ENCODE data around the gene EPB41L4B.

EPB41L4B gene

DNA sequence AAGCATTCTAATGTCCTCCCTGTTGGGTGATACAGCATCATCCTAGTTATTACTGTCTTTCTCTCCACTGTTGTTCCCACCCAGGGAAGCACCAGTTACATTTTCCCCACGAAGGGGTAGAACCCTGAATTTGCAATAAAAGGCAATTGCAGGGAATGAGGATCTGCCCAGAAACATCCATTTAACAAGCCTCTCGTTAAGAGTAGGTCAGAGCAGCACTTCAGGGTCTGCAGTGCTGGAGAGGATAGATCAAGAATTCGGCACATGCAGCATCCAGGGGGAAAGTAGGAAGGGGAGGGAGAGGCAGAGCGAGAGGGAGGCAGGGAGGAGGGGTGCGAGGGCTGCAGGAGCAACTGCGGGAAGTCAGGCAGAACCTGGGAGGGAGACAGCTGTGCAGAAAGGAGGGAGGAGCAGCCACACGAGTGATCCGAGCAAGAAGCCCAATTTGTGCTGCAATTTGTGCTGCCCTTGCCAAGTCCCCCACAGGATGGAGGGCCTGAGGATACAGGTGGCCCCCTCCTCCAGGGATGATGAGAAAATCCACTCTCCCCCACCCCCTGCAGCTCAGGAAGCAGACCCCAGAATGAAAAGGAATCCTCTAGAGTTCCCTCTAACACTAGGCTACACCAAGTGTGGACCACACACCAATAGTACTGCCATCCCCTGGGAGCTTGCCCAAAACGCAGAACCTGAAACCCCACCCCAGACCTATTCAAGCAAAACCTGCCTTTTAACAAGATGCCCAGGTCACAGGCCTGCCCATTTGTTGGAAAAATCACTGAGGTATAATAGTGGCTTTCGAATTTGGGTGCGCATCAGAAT is 62.2 kb downstream of the EPB41L4B start:
- TF ChIP-seq, protein P1, sequence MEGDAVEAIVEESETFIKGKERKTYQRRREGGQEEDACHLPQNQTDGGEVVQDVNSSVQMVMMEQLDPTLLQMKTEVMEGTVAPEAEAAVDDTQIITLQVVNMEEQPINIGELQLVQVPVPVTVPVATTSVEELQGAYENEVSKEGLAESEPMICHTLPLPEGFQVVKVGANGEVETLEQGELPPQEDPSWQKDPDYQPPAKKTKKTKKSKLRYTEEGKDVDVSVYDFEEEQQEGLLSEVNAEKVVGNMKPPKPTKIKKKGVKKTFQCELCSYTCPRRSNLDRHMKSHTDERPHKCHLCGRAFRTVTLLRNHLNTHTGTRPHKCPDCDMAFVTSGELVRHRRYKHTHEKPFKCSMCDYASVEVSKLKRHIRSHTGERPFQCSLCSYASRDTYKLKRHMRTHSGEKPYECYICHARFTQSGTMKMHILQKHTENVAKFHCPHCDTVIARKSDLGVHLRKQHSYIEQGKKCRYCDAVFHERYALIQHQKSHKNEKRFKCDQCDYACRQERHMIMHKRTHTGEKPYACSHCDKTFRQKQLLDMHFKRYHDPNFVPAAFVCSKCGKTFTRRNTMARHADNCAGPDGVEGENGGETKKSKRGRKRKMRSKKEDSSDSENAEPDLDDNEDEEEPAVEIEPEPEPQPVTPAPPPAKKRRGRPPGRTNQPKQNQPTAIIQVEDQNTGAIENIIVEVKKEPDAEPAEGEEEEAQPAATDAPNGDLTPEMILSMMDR (conservative IDR thresholded peaks at IDR 0.05; ENCODE audit: low read depth, low read length) = no peak
- DNase-seq (ENCODE audit: low read depth) = no peak

DNA sequence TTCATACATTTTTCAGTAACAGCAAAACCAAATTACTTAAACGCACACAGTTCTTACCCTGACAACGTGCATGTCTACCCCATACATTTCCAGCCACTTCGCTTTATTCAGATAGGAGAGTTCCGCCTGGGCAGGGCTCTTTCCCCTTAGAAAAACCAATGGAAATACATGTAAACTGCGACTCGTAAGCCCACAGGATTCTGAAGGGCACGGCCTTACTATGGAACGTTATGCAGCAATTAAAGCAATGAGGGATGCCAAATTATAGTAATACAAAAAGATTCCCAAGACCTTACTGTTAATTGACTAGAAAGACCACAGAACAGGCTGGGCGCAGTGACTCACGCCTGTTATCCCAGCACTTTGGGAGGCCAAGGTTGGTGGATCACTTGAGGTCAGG is 64.5 kb downstream of the EPB41L4B start:
- no peak for DNase-seq (ENCODE audit: low read depth)
- TF ChIP-seq, protein P1 (conservative IDR thresholded peaks at IDR 0.05; ENCODE audit: low read depth, low read length) = no peak
- no peak overlapping the region for H3K4me3 ChIP-seq (ENCODE audit: low read length)

More for the DNA sequence above, 62.2 kb downstream of the EPB41L4B start:
- no peak overlapping the region for H3K4me3 ChIP-seq (ENCODE audit: low read length)

DNA sequence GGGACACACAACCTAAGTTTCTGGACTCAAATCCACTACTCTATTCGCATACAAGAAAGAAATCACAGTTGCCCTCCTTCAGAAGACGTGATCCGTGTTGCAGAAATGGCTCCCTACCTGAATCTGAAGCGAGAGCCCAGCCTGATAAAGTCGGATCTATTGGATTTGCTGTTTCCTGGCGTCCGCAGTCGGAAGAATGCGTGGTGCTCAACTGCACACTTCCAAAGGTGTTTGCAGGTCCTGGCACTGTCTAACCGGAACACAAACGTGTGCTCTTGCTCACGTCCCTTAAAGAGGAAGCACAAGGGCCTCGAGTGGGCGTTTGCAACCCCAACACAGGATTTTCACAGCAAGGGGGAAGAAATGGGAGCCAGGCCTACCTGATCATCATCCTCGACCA is 65.5 kb downstream of the EPB41L4B start:
- no peak for DNase-seq (ENCODE audit: low read depth)
- no peak overlapping the region for H3K4me3 ChIP-seq (ENCODE audit: low read length)
- TF ChIP-seq, protein P1 (conservative IDR thresholded peaks at IDR 0.05; ENCODE audit: low read depth, low read length) = no peak

DNA sequence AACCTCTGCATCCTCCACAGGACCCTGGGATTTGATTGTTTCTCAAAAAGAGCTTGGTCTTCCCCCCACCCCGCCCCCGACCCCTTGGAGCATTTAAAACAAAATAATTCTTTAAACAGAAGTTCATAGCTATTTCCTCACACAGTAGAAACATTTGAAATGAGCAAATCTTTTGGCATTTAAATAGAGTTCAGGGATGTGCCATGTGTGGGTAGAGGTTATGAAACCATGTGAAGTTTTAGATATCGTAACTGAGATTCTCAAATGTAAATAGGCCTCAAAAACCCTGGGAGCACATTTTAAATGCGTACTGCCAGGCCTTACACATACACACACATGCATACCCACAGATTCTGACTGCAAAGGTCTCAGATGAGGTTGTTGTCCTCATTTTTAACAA is 66.5 kb downstream of the EPB41L4B start:
- no peak for DNase-seq (ENCODE audit: low read depth)
- H3K4me3 ChIP-seq (ENCODE audit: low read length) = no peak overlapping the region
- TF ChIP-seq, protein P1 (conservative IDR thresholded peaks at IDR 0.05; ENCODE audit: low read depth, low read length) = no peak

DNA sequence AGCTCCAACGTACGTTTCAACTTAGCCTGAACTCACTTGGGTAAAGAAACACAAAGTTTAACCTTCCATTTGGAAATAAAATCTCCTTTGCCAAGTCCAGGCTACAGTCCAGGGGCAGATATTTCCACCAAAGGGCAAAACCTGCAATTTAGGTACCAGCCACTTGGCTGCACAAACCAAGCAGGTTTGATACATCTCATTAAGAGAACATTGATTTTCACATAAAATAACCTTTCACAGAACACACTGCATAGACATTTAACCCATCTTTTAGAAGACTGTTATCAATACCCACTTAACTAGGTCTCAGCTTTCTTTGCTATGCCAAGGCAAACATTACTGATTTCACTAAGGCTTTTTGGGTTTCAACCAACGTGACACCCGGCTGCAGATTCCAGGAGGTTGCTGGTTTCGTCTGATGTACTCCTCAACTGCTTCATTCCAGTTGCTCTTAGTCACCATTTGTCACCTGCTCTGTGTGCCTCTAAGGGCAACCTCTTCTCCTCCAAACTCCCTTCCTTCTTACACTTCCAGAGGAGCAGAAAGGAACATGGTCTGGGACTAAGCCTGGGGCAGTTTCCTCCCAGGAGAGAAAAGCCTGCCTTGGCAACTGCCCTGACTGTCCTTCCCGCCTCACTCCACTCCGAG is 67.1 kb downstream of the EPB41L4B start:
- TF ChIP-seq, protein P1 (conservative IDR thresholded peaks at IDR 0.05; ENCODE audit: low read depth, low read length) = no peak
- no peak for DNase-seq (ENCODE audit: low read depth)
- no peak overlapping the region for H3K4me3 ChIP-seq (ENCODE audit: low read length)

DNA sequence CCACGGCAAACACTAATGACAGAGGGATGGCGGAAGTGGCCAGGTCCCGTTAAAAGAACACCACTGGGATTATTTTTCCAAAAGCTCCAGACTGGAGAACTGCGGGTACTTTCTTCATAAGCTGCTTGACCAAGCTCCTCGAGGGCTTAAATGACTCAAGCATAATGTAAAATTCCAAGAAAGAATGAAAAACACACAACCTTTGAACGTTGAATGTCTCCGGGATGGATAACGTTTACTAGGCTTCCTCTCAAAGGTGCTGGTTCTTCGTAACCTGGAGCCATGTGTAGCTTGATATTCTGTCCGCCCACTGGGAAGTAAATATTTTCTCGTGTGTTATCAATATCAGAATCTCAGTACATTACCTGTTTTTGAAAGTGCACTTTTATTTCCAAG is 67.6 kb downstream of the EPB41L4B start:
- DNase-seq (ENCODE audit: low read depth) = no peak
- no peak overlapping the region for H3K4me3 ChIP-seq (ENCODE audit: low read length)
- TF ChIP-seq, protein P1 (conservative IDR thresholded peaks at IDR 0.05; ENCODE audit: low read depth, low read length) = no peak

DNA sequence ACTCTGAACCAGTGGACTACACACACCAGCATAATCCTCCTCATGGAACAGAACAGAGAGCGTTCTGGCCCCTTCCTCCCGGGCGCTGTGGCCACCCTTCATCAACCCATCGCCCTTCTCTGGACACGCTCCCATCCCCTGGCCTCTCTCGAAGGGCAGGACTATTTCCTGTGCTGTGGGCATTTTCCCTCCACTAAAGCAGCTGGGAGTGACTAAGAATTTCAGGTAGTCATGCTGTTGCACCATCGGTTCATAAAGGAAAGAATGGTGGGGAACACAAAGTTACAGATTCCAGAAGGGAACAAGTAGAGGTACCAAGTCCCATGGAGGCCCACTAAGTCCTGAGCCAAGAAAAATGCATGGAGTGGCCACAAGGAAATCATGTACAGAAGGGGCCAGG is 68.6 kb downstream of the EPB41L4B start:
- H3K4me3 ChIP-seq (ENCODE audit: low read length) = no peak overlapping the region
- no peak for DNase-seq (ENCODE audit: low read depth)
- TF ChIP-seq, protein P1 (conservative IDR thresholded peaks at IDR 0.05; ENCODE audit: low read depth, low read length) = no peak

All from retinal pigment epithelial cell (primary cell).